GM19467 (cell line): ENCODE measurements around the gene SPG7.

ENCODE experiments used
- ATAC-seq: cut with Tn5 transposase; IDR thresholded peaks from one replicate; pipeline ENCODE4 v1.9.1; 2021; ENCODE audit warnings: mild to moderate bottlenecking, moderate library complexity; ENCODE audit not compliant: unreplicated experiment

Gene SPG7

GRCh38 chr16:89510526-89510925, 2.3 kb downstream of the SPG7 start:
- no peak for ATAC-seq

- ATAC-seq: no peak
These were observed 3.2 kb downstream of the SPG7 start for GRCh38 chr16:89511374-89511773.

- no peak for ATAC-seq
These were observed 4.2 kb downstream of the SPG7 start for GRCh38 chr16:89512453-89512852.

- ATAC-seq: no peak
These were observed 8.9 kb downstream of the SPG7 start for GRCh38 chr16:89517128-89517527.

- ATAC-seq: no peak
These were observed 11.7 kb downstream of the SPG7 start for GRCh38 chr16:89519881-89520280.

GRCh38 chr16:89522287-89522686, 14.1 kb downstream of the SPG7 start:
- no peak for ATAC-seq

GRCh38 chr16:89523680-89524344, 15.6 kb downstream of the SPG7 start:
- no peak for ATAC-seq

- no peak for ATAC-seq
These were observed 17.1 kb downstream of the SPG7 start for GRCh38 chr16:89525146-89525913.

- ATAC-seq: no peak
These were observed 20.9 kb downstream of the SPG7 start for GRCh38 chr16:89529097-89529496.

GRCh38 chr16:89530401-89531381, 22.5 kb downstream of the SPG7 start:
- no peak for ATAC-seq

GRCh38 chr16:89531821-89532526, 23.8 kb downstream of the SPG7 start:
- no peak for ATAC-seq

- no peak for ATAC-seq
These were observed 26.1 kb downstream of the SPG7 start for GRCh38 chr16:89534252-89534756.

- no peak for ATAC-seq
These were observed 28.2 kb downstream of the SPG7 start for GRCh38 chr16:89536371-89536770.

GRCh38 chr16:89536886-89537548, 28.8 kb downstream of the SPG7 start:
- no peak for ATAC-seq

GRCh38 chr16:89537549-89537925, 29.3 kb downstream of the SPG7 start:
- ATAC-seq: no peak

- no peak for ATAC-seq
These were observed 30.1 kb downstream of the SPG7 start for GRCh38 chr16:89538286-89538685.

- no peak for ATAC-seq
These were observed 32.4 kb downstream of the SPG7 start for GRCh38 chr16:89540557-89540956.

GRCh38 chr16:89541792-89542191, 33.6 kb downstream of the SPG7 start:
- ATAC-seq: no peak

- no peak for ATAC-seq
These were observed 35.9 kb downstream of the SPG7 start for GRCh38 chr16:89544113-89544512.

- ATAC-seq: no peak
These were observed 36.5 kb downstream of the SPG7 start for GRCh38 chr16:89544713-89545043.
